ENCODE data around the gene HOMER2.
"Not testable (repeated sequence)": the region's sequence is repeated elsewhere in the genome, so short reads cannot be mapped to it uniquely, and the experiment has no call there.

HOMER2 gene

DNA sequence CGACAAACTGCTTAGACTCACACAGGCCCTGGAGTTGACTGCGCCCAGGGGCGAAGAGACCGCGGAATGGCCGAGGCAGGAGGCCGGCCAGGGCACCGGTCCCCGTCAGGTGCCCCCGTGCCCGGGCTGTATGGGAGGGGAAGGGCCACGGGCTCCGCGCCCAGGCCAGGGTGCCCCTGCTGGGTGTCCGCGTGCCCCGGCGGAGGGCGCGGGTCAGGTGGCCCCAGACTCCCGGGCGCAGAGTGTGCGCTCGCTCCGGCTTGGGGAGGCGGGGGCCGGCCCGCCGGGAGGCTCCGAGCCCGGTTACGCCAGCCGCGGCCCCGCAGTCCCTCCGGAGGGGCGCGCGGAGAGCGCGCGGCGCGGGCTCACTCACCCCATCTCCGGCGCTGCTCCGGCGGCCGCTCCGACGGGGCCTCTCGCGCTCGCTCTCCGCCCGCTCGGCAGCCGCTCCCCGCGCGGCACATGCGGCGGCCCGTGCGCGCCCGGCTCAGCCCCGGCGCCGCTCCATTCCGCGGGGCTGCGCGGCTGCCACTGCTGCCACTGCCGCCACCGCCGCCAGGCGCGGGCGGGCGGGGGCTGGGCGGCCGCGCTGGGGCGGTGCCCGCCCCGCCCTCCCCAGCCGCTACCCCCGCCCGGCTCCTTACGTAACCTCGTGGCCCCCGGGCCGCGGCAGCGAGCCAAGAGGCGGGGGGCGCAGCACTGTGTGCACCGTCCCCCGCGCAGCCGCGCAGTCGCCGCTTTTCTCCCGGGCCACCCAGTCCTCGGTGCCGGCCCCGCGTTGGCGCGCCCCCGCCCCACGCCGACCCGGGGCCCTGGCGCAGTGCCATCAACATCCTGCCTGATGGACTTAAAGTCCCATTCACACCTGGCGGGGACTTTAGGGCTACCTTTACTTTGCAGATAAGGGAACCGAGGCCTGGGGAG, at the start of gene HOMER2:
Gene HOMER2 (minus strand): TSS at position 563 of the 924 bp plus-strand sequence. CDS start 185 bp downstream, at position 378.
- peak within 1 kb of the TSS; percentile 54 for H3K4me3 ChIP-seq (ENCODE audit: low read depth, low read length)
- no peak for DNase-seq (ENCODE audit: low read depth)

DNA sequence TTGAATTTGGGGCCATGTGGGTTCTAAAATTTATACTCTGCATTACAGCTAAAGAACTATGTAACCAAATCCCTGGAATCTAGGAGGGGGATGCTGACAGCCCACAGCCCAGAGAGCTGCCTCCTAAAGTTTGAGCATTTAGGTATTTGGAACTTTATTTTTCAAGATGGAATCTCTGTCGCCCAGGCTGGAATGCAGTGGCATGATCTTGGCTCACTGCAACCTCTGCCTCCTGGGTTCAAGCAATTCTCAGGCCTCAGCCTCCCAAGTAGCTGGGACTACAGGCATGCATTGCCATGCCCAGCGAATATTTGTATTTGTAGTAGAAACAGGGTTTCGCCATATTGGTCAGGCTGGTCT, 48.1 kb upstream of the HOMER2 start:
- H3K4me3 ChIP-seq (ENCODE audit: low read depth, low read length); DNase-seq (ENCODE audit: low read depth): not testable (repeated sequence)

GRCh38 chr15:82999905-83000671, 47.6 kb upstream of the HOMER2 start:
- DNase-seq (ENCODE audit: low read depth): peak; percentile 20
- peak overlapping the region; percentile 39 for H3K4me3 ChIP-seq (ENCODE audit: low read depth, low read length)

- DNase-seq (ENCODE audit: low read depth): no peak
Observed at GRCh38 chr15:82999426-82999825, 46.9 kb upstream of the HOMER2 start.

DNA sequence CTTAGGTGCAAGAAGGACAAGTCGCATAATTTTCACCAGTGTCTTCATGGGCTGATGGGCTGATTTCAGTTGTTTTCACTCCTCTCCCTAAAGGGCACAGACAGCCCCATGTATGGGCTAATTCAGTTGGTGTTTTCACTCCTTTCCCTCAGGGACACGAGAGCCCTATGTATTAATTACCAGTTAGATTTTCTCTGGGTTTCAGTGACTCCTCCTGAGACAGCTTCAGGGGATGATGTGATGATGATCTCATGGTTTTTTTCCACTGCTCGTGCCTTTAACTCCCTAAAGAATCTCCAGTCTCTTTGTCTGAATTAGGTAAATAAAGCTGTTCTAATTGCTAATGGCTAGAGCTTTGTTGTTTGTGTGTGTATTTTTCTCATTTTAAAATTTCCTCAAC, 43.4 kb upstream of the HOMER2 start:
- DNase-seq (ENCODE audit: low read depth): no peak
- no peak overlapping the region for H3K4me3 ChIP-seq (ENCODE audit: low read depth, low read length)

More at GRCh38 chr15:82999426-82999825, 46.9 kb upstream of the HOMER2 start:
- H3K4me3 ChIP-seq (ENCODE audit: low read depth, low read length): no peak overlapping the region

DNA sequence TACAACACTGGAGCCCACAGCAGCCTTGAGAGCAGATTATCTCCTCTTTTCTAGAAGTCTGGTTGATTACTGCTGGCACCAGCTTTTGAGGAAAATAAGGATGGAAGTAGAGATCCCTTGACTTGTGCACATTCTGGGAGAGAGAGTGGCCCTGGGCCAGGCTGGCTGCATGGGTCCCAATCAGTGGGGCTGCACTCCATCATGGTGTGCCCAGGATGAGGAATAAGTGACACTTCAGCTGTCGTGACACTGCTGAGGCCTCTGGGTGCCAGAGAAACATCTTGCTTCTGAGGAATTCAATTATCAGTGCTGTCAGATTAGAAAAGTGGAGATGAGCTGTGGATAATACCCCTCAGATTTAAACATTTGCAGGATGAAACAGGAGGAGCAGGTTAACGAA, 42.6 kb upstream of the HOMER2 start:
- no peak for DNase-seq (ENCODE audit: low read depth)
- no peak overlapping the region for H3K4me3 ChIP-seq (ENCODE audit: low read depth, low read length)

DNA sequence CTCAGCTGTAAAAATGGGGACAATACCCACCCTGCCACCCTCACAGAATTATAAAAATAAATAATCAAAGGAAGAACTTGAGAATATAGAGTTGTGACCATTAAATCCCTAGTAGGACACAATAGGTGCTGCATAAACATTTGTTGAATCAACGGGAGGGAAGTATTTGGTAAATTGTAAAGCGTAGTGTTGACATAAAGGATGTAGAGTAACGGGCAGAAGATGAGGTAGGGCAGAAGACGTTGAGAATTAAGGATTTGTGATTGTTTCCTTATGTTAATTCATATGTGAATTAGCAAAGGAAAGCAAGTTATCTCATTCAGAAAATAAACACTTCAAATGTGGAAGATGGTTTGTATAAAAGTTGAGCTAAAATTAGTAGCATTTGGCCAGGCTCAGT, 40.6 kb upstream of the HOMER2 start:
- no peak for DNase-seq (ENCODE audit: low read depth)
- no peak overlapping the region for H3K4me3 ChIP-seq (ENCODE audit: low read depth, low read length)

DNA sequence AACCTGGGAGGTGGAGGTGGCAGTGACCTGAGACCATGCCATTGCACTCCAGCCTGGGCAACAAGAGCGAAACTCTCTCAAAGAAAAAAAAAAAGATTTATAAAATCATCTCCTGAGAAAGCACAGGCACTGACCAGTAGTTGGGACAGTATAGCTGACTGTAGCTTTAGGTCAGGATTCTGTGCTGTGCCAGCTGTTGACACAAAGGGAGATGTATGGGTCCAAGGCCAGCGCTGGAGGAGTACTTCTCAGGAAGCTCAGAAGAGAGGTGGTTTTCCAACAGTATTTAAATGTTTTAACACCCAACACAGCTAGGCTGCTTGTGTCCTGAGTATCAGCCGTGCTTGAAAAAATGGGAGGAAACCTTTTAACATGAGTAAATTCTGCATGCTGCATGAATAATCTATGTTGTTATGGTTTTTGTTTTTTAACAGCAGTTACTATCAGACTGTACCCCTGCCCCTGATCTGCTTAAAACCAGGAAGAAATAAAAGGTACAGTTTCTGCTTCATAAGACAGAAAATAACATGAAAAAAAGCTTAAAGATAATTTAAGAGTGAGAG, 40.0 kb upstream of the HOMER2 start:
- no peak for DNase-seq (ENCODE audit: low read depth)
- H3K4me3 ChIP-seq (ENCODE audit: low read depth, low read length): no peak overlapping the region

GRCh38 chr15:82986442-82986780, 33.9 kb upstream of the HOMER2 start:
- DNase-seq (ENCODE audit: low read depth): no peak
- peak overlapping the region; percentile 99 for H3K4me3 ChIP-seq (ENCODE audit: low read depth, low read length)

DNA sequence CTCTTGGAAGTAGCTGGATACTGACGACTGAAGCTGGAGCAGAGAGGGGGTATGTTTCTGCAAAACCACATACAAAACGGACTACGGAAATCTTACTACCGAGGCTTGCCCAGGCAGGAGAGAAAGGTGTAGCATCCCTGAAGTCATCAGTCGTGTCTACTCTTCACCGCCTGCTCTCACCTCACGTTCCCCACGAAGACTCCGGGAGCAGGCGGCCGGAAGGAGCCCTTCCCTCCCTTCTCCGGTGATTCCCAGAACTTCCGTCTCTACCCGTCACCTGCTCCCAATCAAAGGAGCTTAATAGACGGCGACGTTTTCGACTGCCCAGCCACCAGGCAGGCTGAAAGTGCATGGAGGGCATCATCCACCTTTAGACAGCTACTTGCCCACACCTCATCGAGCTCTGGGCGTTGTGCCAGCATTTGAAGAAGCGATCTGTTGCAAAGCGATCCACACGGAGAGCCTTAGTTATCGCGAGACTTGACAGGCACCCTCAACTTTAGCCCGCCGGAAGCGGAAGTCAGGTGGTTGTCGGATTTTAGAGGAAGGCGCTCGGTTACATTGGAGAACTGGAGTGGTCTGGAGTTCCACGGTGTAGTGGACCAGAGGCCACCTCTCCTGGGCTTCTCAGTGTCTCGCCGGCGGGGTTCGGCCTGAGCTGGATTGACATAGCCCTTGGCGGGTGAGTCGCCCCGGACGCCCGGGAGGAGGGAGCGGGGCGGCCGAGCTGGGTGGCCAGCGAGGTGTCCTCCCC, 33.3 kb upstream of the HOMER2 start, which contains the start of gene RAMAC:
Gene RAMAC (plus strand): TSS at position 523 of the 754 bp plus-strand sequence. CDS start 2,809 bp downstream, outside the sequence.
- H3K4me3 ChIP-seq (ENCODE audit: low read depth, low read length): peak within 1 kb of the TSS; percentile 99
- DNase-seq (ENCODE audit: low read depth): peak; percentile 83

DNA sequence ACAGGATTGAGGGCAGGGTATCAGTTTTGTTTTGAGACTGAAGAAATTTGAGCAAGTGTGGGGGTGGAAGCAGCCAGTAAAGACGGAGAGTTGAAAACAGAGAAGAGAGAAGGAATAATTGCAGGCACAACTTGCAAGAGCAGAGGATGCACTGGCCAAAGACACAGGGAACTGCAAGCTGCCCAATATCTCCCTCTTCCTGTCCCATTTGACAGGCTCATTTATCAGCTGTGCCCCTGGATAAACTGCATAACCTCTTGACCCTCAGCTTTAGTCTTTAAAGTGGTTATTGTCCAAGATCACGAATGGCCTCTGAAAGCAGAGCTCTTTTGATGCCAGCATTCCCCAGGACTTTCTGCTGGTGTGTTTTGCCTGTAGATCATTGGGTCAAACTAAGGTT, 28.5 kb upstream of the HOMER2 start:
- DNase-seq (ENCODE audit: low read depth): no peak
- no peak overlapping the region for H3K4me3 ChIP-seq (ENCODE audit: low read depth, low read length)

GRCh38 chr15:82979726-82980125, 27.2 kb upstream of the HOMER2 start:
- no peak overlapping the region for H3K4me3 ChIP-seq (ENCODE audit: low read depth, low read length)
- DNase-seq (ENCODE audit: low read depth): no peak

- no peak for DNase-seq (ENCODE audit: low read depth)
Observed at GRCh38 chr15:82978438-82978837, 25.9 kb upstream of the HOMER2 start.

DNA sequence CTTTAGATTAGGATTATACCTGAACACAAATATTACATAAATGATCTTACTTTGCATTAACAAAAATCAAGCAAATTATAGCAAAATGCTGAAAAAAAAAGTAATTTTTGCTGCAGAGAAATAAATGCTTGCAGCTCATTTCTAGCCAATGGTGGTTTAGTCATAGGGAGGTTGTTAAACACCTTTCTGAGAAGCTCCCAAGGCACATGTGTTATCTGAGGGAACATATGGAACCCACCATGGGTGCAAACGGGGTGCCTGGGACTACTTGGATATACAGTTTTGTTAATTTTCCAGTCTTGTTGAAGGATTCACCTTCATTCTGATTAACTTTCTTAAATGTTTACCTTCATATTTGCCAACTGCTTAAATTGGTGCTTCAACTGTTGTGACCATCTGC, 24.6 kb upstream of the HOMER2 start:
- no peak for DNase-seq (ENCODE audit: low read depth)
- H3K4me3 ChIP-seq (ENCODE audit: low read depth, low read length): no peak overlapping the region

More at GRCh38 chr15:82978438-82978837, 25.9 kb upstream of the HOMER2 start:
- H3K4me3 ChIP-seq (ENCODE audit: low read depth, low read length): no peak overlapping the region

GRCh38 chr15:82972990-82973389, 20.5 kb upstream of the HOMER2 start:
- no peak for DNase-seq (ENCODE audit: low read depth)
- H3K4me3 ChIP-seq (ENCODE audit: low read depth, low read length): no peak overlapping the region

GRCh38 chr15:82971218-82971984, 18.9 kb upstream of the HOMER2 start:
- no peak overlapping the region for H3K4me3 ChIP-seq (ENCODE audit: low read depth, low read length)
- no peak for DNase-seq (ENCODE audit: low read depth)

DNA sequence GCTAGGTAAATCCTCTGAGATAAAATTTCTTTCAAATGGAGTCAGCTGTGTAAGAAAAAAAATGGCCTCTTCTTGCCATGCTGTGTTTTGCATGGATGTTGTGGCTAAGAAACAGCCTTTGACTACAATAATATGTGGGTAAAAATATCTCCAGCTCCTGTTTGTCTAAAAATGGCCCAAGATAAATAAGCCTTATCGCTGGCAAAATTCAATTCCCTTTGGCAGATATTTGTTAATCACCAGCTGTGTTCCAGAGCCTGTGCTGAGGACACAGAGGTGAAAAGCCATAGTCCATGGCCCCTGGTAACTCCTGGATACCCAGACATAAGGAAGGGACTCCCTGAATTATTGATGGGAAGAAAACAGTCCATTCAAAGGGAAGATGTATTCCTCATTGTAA, 18.2 kb upstream of the HOMER2 start:
- no peak for DNase-seq (ENCODE audit: low read depth)

DNA sequence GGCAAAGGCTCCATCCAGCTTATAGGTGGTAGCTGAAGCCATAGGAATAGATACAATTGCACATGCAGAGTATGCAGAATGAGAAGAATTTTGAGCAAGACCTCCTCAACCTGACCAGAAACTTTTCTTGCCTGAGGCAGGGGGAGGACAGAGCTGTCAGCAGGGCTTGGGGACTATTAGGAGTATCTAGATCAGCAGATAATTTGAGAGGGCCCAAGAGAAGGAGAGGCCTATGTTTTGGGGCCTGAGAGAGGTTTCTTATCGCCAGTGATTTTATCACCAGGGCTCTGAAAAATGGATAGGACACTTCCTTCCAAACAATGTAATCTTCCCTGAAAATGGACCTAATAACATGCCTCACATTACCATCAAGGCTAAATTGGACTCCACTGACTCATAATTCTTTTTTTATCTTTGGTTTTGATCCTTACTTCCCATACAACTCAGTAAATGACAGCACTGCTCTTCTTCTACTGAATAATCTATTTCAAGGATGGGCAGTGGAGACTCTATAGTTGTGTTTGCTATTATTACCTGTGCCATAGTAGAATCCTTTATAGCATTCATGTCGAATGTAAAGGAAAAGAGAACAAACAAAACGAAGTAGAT, 17.7 kb upstream of the HOMER2 start:
- H3K4me3 ChIP-seq (ENCODE audit: low read depth, low read length): no peak overlapping the region
- DNase-seq (ENCODE audit: low read depth): no peak

More for the DNA sequence above, 18.2 kb upstream of the HOMER2 start:
- no peak overlapping the region for H3K4me3 ChIP-seq (ENCODE audit: low read depth, low read length)
